Measurements from ENCODE around the gene YBEY.

- TF ChIP-seq CTCF (IDR thresholded peaks at IDR 0.05), result no peak
- TF ChIP-seq POLR2A (IDR thresholded peaks at IDR 0.05), result no peak
Measured at GRCh38 chr21:46247699-46248421, 38.3 kb upstream of the YBEY start.

Data from esophagus squamous epithelium (tissue), 4 donors.